Fibroblast of lung (primary cell): ENCODE results near the gene SP5.

Experiments used
- CTCF ChIP-seq, 2 donors: IDR thresholded peaks in 1 of 2; conservative IDR thresholded peaks in 1 of 2; 1 replicate in 1 of 2; 2 replicates in 1 of 2; pipeline ENCODE4 v1.5.1; 2011 to 2012; ENCODE audit warnings: low read length in 2 of 2, control low read depth in 1 of 2, inconsistent platforms in 1 of 2, low read depth in 1 of 2, mild to moderate bottlenecking in 1 of 2
- EZH2 ChIP-seq: IDR thresholded peaks from 2 replicates; pipeline ENCODE4 v1.5.1; 2012; ENCODE audit warnings: low read length, control low read depth, mild to moderate bottlenecking; ENCODE audit errors: missing control alignments

GRCh38 chr2:170717599-170717963 is 2.4 kb downstream of the SP5 start:
- TF ChIP-seq CTCF (conservative IDR thresholded peaks at IDR 0.05 in 1 of 2, IDR thresholded peaks at IDR 0.05 in 1 of 2; ENCODE audit: low read depth in 1 of 2, low read length in 2 of 2) (no peak), EZH2 (no peak)
